ENCODE measurements around the gene TAGLN. TPM values are rescaled to one million over a fixed set of nuclear protein-coding genes. Genes with fewer than 3 reads are reported as not detected.

The TAGLN gene
- total RNA-seq: 11.5 TPM
- polyA plus RNA-seq: 906 TPM
- long read RNA-seq, donor 1, partial matches to known transcripts: 0 of 1 reads
- long read RNA-seq, donor 1, other reads (novel, unspliced or antisense): 0 of 1 reads
- long read RNA-seq, donor 2: 0 reads
- long read RNA-seq, donor 3, transcript TAGLN-202 (5 exons, 928 nt): major isoform, 14 of 18 reads
- long read RNA-seq, donor 3, partial matches to known transcripts: 0 of 18 reads
- long read RNA-seq, donor 3, other reads (novel, unspliced or antisense): 0 of 18 reads
- long read RNA-seq, donor 4: 0 reads
- long read RNA-seq, donor 5, transcript TAGLN-207 (4 exons, 2,166 nt): minor isoform, 5 of 32 reads
- long read RNA-seq, donor 5, transcript TAGLN-202 (5 exons, 928 nt): major isoform, 27 of 32 reads
- long read RNA-seq, donor 5, partial matches to known transcripts: 0 of 32 reads
- long read RNA-seq, donor 5, other reads (novel, unspliced or antisense): 0 of 32 reads
- long read RNA-seq, donor 6, partial matches to known transcripts: 0 of 3 reads
- long read RNA-seq, donor 6, other reads (novel, unspliced or antisense): 0 of 3 reads
- long read RNA-seq, donor 7: 0 reads
- long read RNA-seq, donor 8, partial matches to known transcripts: 0 of 3 reads
- long read RNA-seq, donor 8, other reads (novel, unspliced or antisense): 0 of 3 reads
- long read RNA-seq, donor 9, partial matches to known transcripts: 0 of 1 reads
- long read RNA-seq, donor 9, other reads (novel, unspliced or antisense): 0 of 1 reads
- long read RNA-seq, donor 10, partial matches to known transcripts: 0 of 5 reads
- long read RNA-seq, donor 10, other reads (novel, unspliced or antisense): 0 of 5 reads

DNA sequence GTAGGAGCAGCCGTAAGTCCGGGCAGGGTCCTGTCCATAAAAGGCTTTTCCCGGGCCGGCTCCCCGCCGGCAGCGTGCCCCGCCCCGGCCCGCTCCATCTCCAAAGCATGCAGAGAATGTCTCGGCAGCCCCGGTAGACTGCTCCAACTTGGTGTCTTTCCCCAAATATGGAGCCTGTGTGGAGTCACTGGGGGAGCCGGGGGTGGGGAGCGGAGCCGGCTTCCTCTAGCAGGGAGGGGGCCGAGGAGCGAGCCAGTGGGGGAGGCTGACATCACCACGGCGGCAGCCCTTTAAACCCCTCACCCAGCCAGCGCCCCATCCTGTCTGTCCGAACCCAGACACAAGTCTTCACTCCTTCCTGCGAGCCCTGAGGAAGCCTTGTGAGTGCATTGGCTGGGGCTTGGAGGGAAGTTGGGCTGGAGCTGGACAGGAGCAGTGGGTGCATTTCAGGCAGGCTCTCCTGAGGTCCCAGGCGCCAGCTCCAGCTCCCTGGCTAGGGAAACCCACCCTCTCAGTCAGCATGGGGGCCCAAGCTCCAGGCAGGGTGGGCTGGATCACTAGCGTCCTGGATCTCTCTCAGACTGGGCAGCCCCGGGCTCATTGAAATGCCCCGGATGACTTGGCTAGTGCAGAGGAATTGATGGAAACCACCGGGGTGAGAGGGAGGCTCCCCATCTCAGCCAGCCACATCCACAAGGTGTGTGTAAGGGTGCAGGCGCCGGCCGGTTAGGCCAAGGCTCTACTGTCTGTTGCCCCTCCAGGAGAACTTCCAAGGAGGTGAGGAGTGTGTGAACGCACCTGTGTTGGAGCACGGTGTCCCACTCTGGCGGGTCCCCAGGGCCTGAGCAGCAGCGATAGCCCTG is at the start of gene TAGLN:
Gene TAGLN (plus strand): TSS at position 318 of the 863 bp plus-strand sequence. CDS start 3,644 bp downstream, outside the sequence.
- Histone ChIP-seq H3K36me3 (ENCODE audit: control insufficient read depth in 2 of 2, insufficient read depth in 2 of 2, low read length in 1 of 2) (peaks cover 8 to 20% of the 10 kb centered on the region in 2 donors), H3K4me1 (ENCODE audit: control insufficient read depth in 2 of 2, insufficient read depth in 2 of 2, low read length in 2 of 2) (no peaks in the 10 kb centered on the region), H3K27me3 (ENCODE audit: control insufficient read depth in 2 of 2, insufficient read depth in 1 of 2, low read length in 1 of 2) (peaks cover 0 to 17% of the 10 kb centered on the region in 2 donors), H3K9me3 (ENCODE audit: control insufficient read depth in 2 of 2, insufficient read depth in 1 of 2, low read length in 1 of 2) (no peaks in the 10 kb centered on the region), H3K27ac (ENCODE audit: low read depth in 1 of 2, low read length in 1 of 2) (no peak within 1 kb of the TSS), H3K4me3 (ENCODE audit: low read length in 2 of 2) (no peak within 1 kb of the TSS)
- DNase-seq (ENCODE audit: low read depth in 6 of 9, low spot score in 9 of 9): no peak
- WGBS: 63% methylated on average over 34 of the region's 34 CpGs

GRCh38 chr11:117152066-117152465 is 47.1 kb upstream of the TAGLN start:
- H3K4me3 ChIP-seq (ENCODE audit: low read length in 2 of 2): no peak overlapping the region
- no peaks in the 10 kb centered on the region for H3K9me3 ChIP-seq (ENCODE audit: control insufficient read depth in 2 of 2, insufficient read depth in 1 of 2, low read length in 1 of 2)
- WGBS: 83% methylated on average over 2 of the region's 2 CpGs
- peaks cover 0 to 5% of the 10 kb centered on the region in 2 donors for H3K4me1 ChIP-seq (ENCODE audit: control insufficient read depth in 2 of 2, insufficient read depth in 2 of 2, low read length in 2 of 2)
- no peak overlapping the region for H3K27ac ChIP-seq (ENCODE audit: low read depth in 1 of 2, low read length in 1 of 2)
- no peak for DNase-seq (ENCODE audit: low read depth in 6 of 9, low spot score in 9 of 9)
- H3K36me3 ChIP-seq (ENCODE audit: control insufficient read depth in 2 of 2, insufficient read depth in 2 of 2, low read length in 1 of 2): peaks cover 27 to 44% of the 10 kb centered on the region in 2 donors
- no peaks in the 10 kb centered on the region for H3K27me3 ChIP-seq (ENCODE audit: control insufficient read depth in 2 of 2, insufficient read depth in 1 of 2, low read length in 1 of 2)

DNA sequence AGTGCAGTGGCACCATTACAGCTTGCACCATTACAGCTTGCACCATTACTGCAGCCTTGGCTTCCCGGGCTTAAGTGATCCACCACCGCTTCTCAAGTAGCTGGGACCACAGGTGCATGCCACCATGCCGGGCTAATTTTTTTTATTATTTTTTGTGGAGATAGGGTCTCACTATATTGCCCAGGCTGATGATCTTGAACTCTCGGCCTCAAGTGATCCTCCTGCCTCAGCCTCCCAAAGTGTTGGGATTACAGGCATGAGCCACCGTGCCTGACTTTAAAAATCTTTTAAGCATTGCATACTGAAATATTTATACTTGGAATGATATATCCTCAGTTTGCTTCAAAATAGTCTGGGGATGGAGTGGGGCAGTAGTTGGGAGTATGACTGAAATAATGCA is 44.7 kb upstream of the TAGLN start:
- no peak overlapping the region for H3K4me3 ChIP-seq (ENCODE audit: low read length in 2 of 2)
- peaks cover 0 to 2% of the 10 kb centered on the region in 2 donors for H3K4me1 ChIP-seq (ENCODE audit: control insufficient read depth in 2 of 2, insufficient read depth in 2 of 2, low read length in 2 of 2)
- WGBS: 97% methylated on average over 5 of the region's 5 CpGs
- peaks cover 20 to 39% of the 10 kb centered on the region in 2 donors for H3K36me3 ChIP-seq (ENCODE audit: control insufficient read depth in 2 of 2, insufficient read depth in 2 of 2, low read length in 1 of 2)
- H3K9me3 ChIP-seq (ENCODE audit: control insufficient read depth in 2 of 2, insufficient read depth in 1 of 2, low read length in 1 of 2): no peaks in the 10 kb centered on the region
- H3K27me3 ChIP-seq (ENCODE audit: control insufficient read depth in 2 of 2, insufficient read depth in 1 of 2, low read length in 1 of 2): no peaks in the 10 kb centered on the region
- no peak for DNase-seq (ENCODE audit: low read depth in 6 of 9, low spot score in 9 of 9)
- H3K27ac ChIP-seq (ENCODE audit: low read depth in 1 of 2, low read length in 1 of 2): no peak overlapping the region

- H3K27me3 ChIP-seq (ENCODE audit: control insufficient read depth in 2 of 2, insufficient read depth in 1 of 2, low read length in 1 of 2): no peaks in the 10 kb centered on the region
- H3K27ac ChIP-seq (ENCODE audit: low read depth in 1 of 2, low read length in 1 of 2): no peak overlapping the region
- WGBS: 99% methylated on average over 2 of the region's 2 CpGs
- H3K9me3 ChIP-seq (ENCODE audit: control insufficient read depth in 2 of 2, insufficient read depth in 1 of 2, low read length in 1 of 2): no peaks in the 10 kb centered on the region
- no peaks in the 10 kb centered on the region for H3K4me1 ChIP-seq (ENCODE audit: control insufficient read depth in 2 of 2, insufficient read depth in 2 of 2, low read length in 2 of 2)
- no peak for DNase-seq (ENCODE audit: low read depth in 6 of 9, low spot score in 9 of 9)
- H3K4me3 ChIP-seq (ENCODE audit: low read length in 2 of 2): no peak overlapping the region
- H3K36me3 ChIP-seq (ENCODE audit: control insufficient read depth in 2 of 2, insufficient read depth in 2 of 2, low read length in 1 of 2): peaks cover 35 to 57% of the 10 kb centered on the region in 2 donors
These were observed 41.7 kb upstream of the TAGLN start for GRCh38 chr11:117157507-117157906.

- H3K27me3 ChIP-seq (ENCODE audit: control insufficient read depth in 2 of 2, insufficient read depth in 1 of 2, low read length in 1 of 2): no peaks in the 10 kb centered on the region
- peaks cover 43 to 65% of the 10 kb centered on the region in 2 donors for H3K36me3 ChIP-seq (ENCODE audit: control insufficient read depth in 2 of 2, insufficient read depth in 2 of 2, low read length in 1 of 2)
- no peak overlapping the region for H3K4me3 ChIP-seq (ENCODE audit: low read length in 2 of 2)
- H3K27ac ChIP-seq (ENCODE audit: low read depth in 1 of 2, low read length in 1 of 2): no peak overlapping the region
- no peaks in the 10 kb centered on the region for H3K9me3 ChIP-seq (ENCODE audit: control insufficient read depth in 2 of 2, insufficient read depth in 1 of 2, low read length in 1 of 2)
- no peaks in the 10 kb centered on the region for H3K4me1 ChIP-seq (ENCODE audit: control insufficient read depth in 2 of 2, insufficient read depth in 2 of 2, low read length in 2 of 2)
- DNase-seq (ENCODE audit: low read depth in 6 of 9, low spot score in 9 of 9): no peak
- 98% methylated on average over 2 of the region's 2 CpGs for WGBS
These were observed 39.3 kb upstream of the TAGLN start for GRCh38 chr11:117159892-117160291.

- no peak for DNase-seq (ENCODE audit: low read depth in 6 of 9, low spot score in 9 of 9)
- no peak overlapping the region for H3K27ac ChIP-seq (ENCODE audit: low read depth in 1 of 2, low read length in 1 of 2)
- no peaks in the 10 kb centered on the region for H3K4me1 ChIP-seq (ENCODE audit: control insufficient read depth in 2 of 2, insufficient read depth in 2 of 2, low read length in 2 of 2)
- H3K27me3 ChIP-seq (ENCODE audit: control insufficient read depth in 2 of 2, insufficient read depth in 1 of 2, low read length in 1 of 2): no peaks in the 10 kb centered on the region
- 97% methylated on average over 2 of the region's 2 CpGs for WGBS
- peaks cover 41 to 64% of the 10 kb centered on the region in 2 donors for H3K36me3 ChIP-seq (ENCODE audit: control insufficient read depth in 2 of 2, insufficient read depth in 2 of 2, low read length in 1 of 2)
- no peaks in the 10 kb centered on the region for H3K9me3 ChIP-seq (ENCODE audit: control insufficient read depth in 2 of 2, insufficient read depth in 1 of 2, low read length in 1 of 2)
- no peak overlapping the region for H3K4me3 ChIP-seq (ENCODE audit: low read length in 2 of 2)
These were observed 38.3 kb upstream of the TAGLN start for GRCh38 chr11:117160826-117161225.

- H3K36me3 ChIP-seq (ENCODE audit: control insufficient read depth in 2 of 2, insufficient read depth in 2 of 2, low read length in 1 of 2): peaks cover 45 to 69% of the 10 kb centered on the region in 2 donors
- no peaks in the 10 kb centered on the region for H3K4me1 ChIP-seq (ENCODE audit: control insufficient read depth in 2 of 2, insufficient read depth in 2 of 2, low read length in 2 of 2)
- 97% methylated on average over 1 of the region's 1 CpG for WGBS
- no peak overlapping the region for H3K4me3 ChIP-seq (ENCODE audit: low read length in 2 of 2)
- no peaks in the 10 kb centered on the region for H3K9me3 ChIP-seq (ENCODE audit: control insufficient read depth in 2 of 2, insufficient read depth in 1 of 2, low read length in 1 of 2)
- DNase-seq (ENCODE audit: low read depth in 6 of 9, low spot score in 9 of 9): no peak
- no peaks in the 10 kb centered on the region for H3K27me3 ChIP-seq (ENCODE audit: control insufficient read depth in 2 of 2, insufficient read depth in 1 of 2, low read length in 1 of 2)
- H3K27ac ChIP-seq (ENCODE audit: low read depth in 1 of 2, low read length in 1 of 2): no peak overlapping the region
These were observed 32.7 kb upstream of the TAGLN start for GRCh38 chr11:117166491-117166890.

DNA sequence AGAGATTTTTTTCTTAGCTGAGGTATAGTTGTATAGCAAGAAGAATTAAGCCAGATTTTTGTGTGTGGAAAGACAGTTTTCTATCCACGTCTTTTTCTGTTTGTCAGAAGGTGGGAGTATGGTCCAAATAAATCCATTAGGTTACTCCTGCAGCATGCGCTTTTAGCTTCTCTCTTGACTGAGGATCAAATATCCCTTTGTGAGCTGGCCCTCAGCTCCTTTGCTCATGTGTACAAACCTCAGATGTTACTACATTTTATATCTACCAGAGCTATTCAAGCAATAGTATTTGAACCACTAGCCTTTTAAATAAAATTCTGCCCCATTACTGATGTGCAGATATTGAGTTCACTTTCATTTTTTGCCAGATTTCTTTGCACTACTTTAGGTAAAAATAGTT is 29.4 kb upstream of the TAGLN start:
- Histone ChIP-seq H3K4me3 (ENCODE audit: low read length in 2 of 2) (no peak overlapping the region), H3K4me1 (ENCODE audit: control insufficient read depth in 2 of 2, insufficient read depth in 2 of 2, low read length in 2 of 2) (peaks cover 0 to 2% of the 10 kb centered on the region in 2 donors), H3K27ac (ENCODE audit: low read depth in 1 of 2, low read length in 1 of 2) (no peak overlapping the region), H3K36me3 (ENCODE audit: control insufficient read depth in 2 of 2, insufficient read depth in 2 of 2, low read length in 1 of 2) (peaks cover 23 to 46% of the 10 kb centered on the region in 2 donors), H3K27me3 (ENCODE audit: control insufficient read depth in 2 of 2, insufficient read depth in 1 of 2, low read length in 1 of 2) (no peaks in the 10 kb centered on the region), H3K9me3 (ENCODE audit: control insufficient read depth in 2 of 2, insufficient read depth in 1 of 2, low read length in 1 of 2) (no peaks in the 10 kb centered on the region)
- 97% methylated on average over 2 of the region's 2 CpGs for WGBS
- no peak for DNase-seq (ENCODE audit: low read depth in 6 of 9, low spot score in 9 of 9)
